HepG2 (cell line): ENCODE data around the gene EDEM1. TPM values are rescaled to one million over a fixed set of nuclear protein-coding genes. Genes with fewer than 3 reads are reported as not detected.

Experiments
- ATAC-seq: fragments of 200-7000 bp; cut with Tn5 transposase; 3 replicates; pipeline ENCODE4 v1.9.1; 2020; ENCODE audit warnings: mild to moderate bottlenecking, moderate library complexity
- BruUV-seq: library from RNA; stranded (reverse); fragments of 400-500 nt; replicated peaks from 2 replicates; lab custom pipeline; 2021; lab: Mats Ljungman, UMichigan
- CTCF ChIA-PET: fragments of 300-600 bp; formaldehyde crosslinking; extraction: SDS; loops from one replicate; lab custom pipeline; 2021; ENCODE audit warnings: low total read pairs, inconsistent platforms, low intra/inter-chr PET ratio; lab: Yijun Ruan, JAX
- POLR2A ChIA-PET: fragments of 350-600 bp; sonication (Branson Sonifier 250); formaldehyde crosslinking; loops from one replicate; lab custom pipeline; 2020; ENCODE audit warnings: antibody characterized with exemption, inconsistent platforms; lab: Yijun Ruan, JAX
- DNase-seq: peaks from one replicate; pipeline ENCODE4 v3.0.0-alpha.2; 2015; ENCODE audit warnings: low spot score
- FAIRE-seq: peaks from 3 replicates; lab custom pipeline; 2011; peaks lifted over from hg19 to GRCh38; lab: Jason Lieb, UNC
- H2AFZ ChIP-seq: one replicate; pipeline ENCODE4 v1.6.1; 2011; ENCODE audit warnings: low read length, inconsistent platforms
- H3K27ac ChIP-seq: fragments of 300-600 bp; 3 replicates; pipeline ENCODE4 v1.8.0; 2011; ENCODE audit warnings: mixed run types, mild to moderate bottlenecking, mixed read lengths, low read length, inconsistent platforms; ENCODE audit not compliant: insufficient read depth; ENCODE audit errors: extremely low read length
- H3K27me3 ChIP-seq, 2 experiments: fragments of 200-600 bp in 1 of 2; 2 replicates in 1 of 2; 3 replicates in 1 of 2; pipeline versions ENCODE4 v1.6.0 to v1.8.0; 2011; ENCODE audit warnings: low read length in 2 of 2, mild to moderate bottlenecking in 2 of 2, moderate library complexity in 2 of 2, inconsistent platforms in 1 of 2; ENCODE audit not compliant: insufficient read depth in 2 of 2, control insufficient read depth in 1 of 2
- H3K36me3 ChIP-seq, 2 experiments: fragments of 200-600 bp in 1 of 2; replicated peaks in 1 of 2; 2 replicates in 1 of 2; 3 replicates in 1 of 2; pipeline versions ENCODE4 v1.5.1 to v1.8.0; 2011; ENCODE audit warnings: low read length in 2 of 2, inconsistent platforms in 1 of 2; ENCODE audit not compliant: insufficient read depth in 2 of 2, control insufficient read depth in 1 of 2
- H3K4me1 ChIP-seq: 2 replicates; pipeline ENCODE4 v1.5.1; 2012; ENCODE audit warnings: low read length, inconsistent platforms; ENCODE audit not compliant: insufficient read depth
- H3K4me2 ChIP-seq: 2 replicates; pipeline ENCODE4 v1.6.0; 2011; ENCODE audit warnings: low read depth, low read length, inconsistent platforms
- H3K4me3 ChIP-seq, 3 experiments: fragments of 200-600 bp in 1 of 3; sonication (generic), shearing (Covaris generic) in 1 of 3; replicated peaks in 1 of 3; 2 replicates each; pipeline ENCODE4 v1.5.1; 2011 to 2016; ENCODE audit warnings: low read length in 3 of 3, inconsistent platforms in 2 of 3, low read depth in 2 of 3, mild to moderate bottlenecking in 2 of 3, control low read depth in 1 of 3, mixed read lengths in 1 of 3; ENCODE audit not compliant: insufficient read depth in 1 of 3
- H3K79me2 ChIP-seq: one replicate; pipeline ENCODE4 v1.6.1; 2011; ENCODE audit warnings: low read length, inconsistent platforms; ENCODE audit not compliant: insufficient read depth
- H3K9ac ChIP-seq: 2 replicates; pipeline ENCODE4 v1.6.0; 2011; ENCODE audit warnings: mild to moderate bottlenecking, low read depth, low read length, inconsistent platforms; ENCODE audit not compliant: insufficient read depth
- H3K9me3 ChIP-seq: 2 replicates; pipeline ENCODE4 v1.5.1; 2012; ENCODE audit warnings: mild to moderate bottlenecking, low read length
- H4K20me1 ChIP-seq: 2 replicates; pipeline ENCODE4 v1.6.0; 2011; ENCODE audit warnings: inconsistent platforms, mild to moderate bottlenecking, low read length, moderate library complexity; ENCODE audit not compliant: insufficient read depth
- AFF4 ChIP-seq: sonication (generic); formaldehyde crosslinking; IDR thresholded peaks from 2 replicates; pipeline ENCODE4 v1.4.0; 2020; ENCODE audit warnings: missing genetic modification reagents
- AKAP8 ChIP-seq: sonication (generic); formaldehyde crosslinking; IDR thresholded peaks from 2 replicates; pipeline ENCODE4 v1.5.1; 2020; ENCODE audit warnings: mild to moderate bottlenecking, missing genetic modification reagents
- EHMT2 ChIP-seq: fragments of 200-600 bp; sonication (generic); IDR thresholded peaks from 2 replicates; pipeline ENCODE4 v1.7.0; 2017; ENCODE audit warnings: antibody characterized with exemption, low read depth, low read length, borderline replicate concordance
- FOXP1 ChIP-seq, 2 experiments: fragments of 450-650 bp in 1 of 2; IDR thresholded peaks; 2 replicates each; pipeline ENCODE4 v1.6.1; 2017 to 2018; ENCODE audit warnings: antibody characterized with exemption in 1 of 2
- JUND ChIP-seq: sonication (generic); formaldehyde crosslinking; IDR thresholded peaks from 2 replicates; pipeline ENCODE4 v1.8.0; 2022; ENCODE audit warnings: mild to moderate bottlenecking, missing genetic modification reagents
- MEF2D ChIP-seq: sonication (generic); formaldehyde crosslinking; IDR thresholded peaks from 2 replicates; pipeline ENCODE4 v1.5.1; 2020; ENCODE audit warnings: mild to moderate bottlenecking, missing genetic modification reagents
- MIER2 ChIP-seq: IDR thresholded peaks from 2 replicates; pipeline ENCODE4 v1.6.1; 2016; ENCODE audit warnings: missing biosample characterization, missing genetic modification reagents
- NR2F6 ChIP-seq, 2 experiments: IDR thresholded peaks; 2 replicates each; pipeline ENCODE4 v1.6.1; 2016; ENCODE audit warnings: antibody characterized with exemption in 1 of 2, mild to moderate bottlenecking in 1 of 2
- PHF20 ChIP-seq: sonication (generic); formaldehyde crosslinking; IDR thresholded peaks from 2 replicates; pipeline ENCODE4 v1.5.0; 2020; ENCODE audit warnings: mild to moderate bottlenecking, missing genetic modification reagents
- SMC3 ChIP-seq: IDR thresholded peaks from 2 replicates; pipeline ENCODE4 v1.6.1; 2011; ENCODE audit warnings: low read length, improper control_type of control experiment
- SSRP1 ChIP-seq: IDR thresholded peaks from 2 replicates; pipeline ENCODE4 v1.6.1; 2016; ENCODE audit warnings: control low read depth
- ZNF160 ChIP-seq: sonication (generic); formaldehyde crosslinking; IDR thresholded peaks from 2 replicates; pipeline ENCODE4 v1.8.0; 2022; ENCODE audit warnings: mild to moderate bottlenecking, inconsistent platforms, missing genetic modification reagents
- ZNF567 ChIP-seq: sonication (generic); formaldehyde crosslinking; IDR thresholded peaks from 2 replicates; pipeline ENCODE4 v1.8.1; 2023; ENCODE audit warnings: mild to moderate bottlenecking, missing genetic modification reagents, borderline replicate concordance
- ZNF570 ChIP-seq: sonication (generic); formaldehyde crosslinking; IDR thresholded peaks from 2 replicates; pipeline ENCODE4 v1.4.0; 2020; ENCODE audit warnings: mild to moderate bottlenecking, missing genetic modification reagents, borderline replicate concordance
- ZNF670 ChIP-seq: sonication (generic); formaldehyde crosslinking; IDR thresholded peaks from 2 replicates; pipeline ENCODE4 v1.8.0; 2022; ENCODE audit warnings: mild to moderate bottlenecking, missing genetic modification reagents, borderline replicate concordance
- ZNF740 ChIP-seq: sonication (generic); formaldehyde crosslinking; IDR thresholded peaks from 2 replicates; pipeline ENCODE4 v1.4.0; 2020; ENCODE audit warnings: missing genetic modification reagents
- WGBS: methylation state at CpG from one replicate; pipeline ENCODE4 v1.1.6; 2017; ENCODE audit warnings: low lambda C conversion rate; 5-methylcytosine and 5-hydroxymethylcytosine counted together
- in situ Hi-C: cut with HindIII; loops from 2 replicates; pipeline ENCODE4 v1.10.0; 2017; ENCODE audit warnings: low pct_unique_long_range_greater_than_20kb; ENCODE audit not compliant: extremely low pct_ligation_motif_present
- intact Hi-C: fragments of 100-400 bp; cut with micrococcal nuclease; formaldehyde crosslinking; loops from one replicate; pipeline ENCODE4 v1.10.0; 2022; ENCODE audit not compliant: unreplicated experiment
- polyA plus RNA-seq, 8 experiments: library from polyadenylated mRNA; depleted of rRNA in 3 of 8; stranded (reverse) in 7 of 8; unstranded in 1 of 8; fragments of >200 nt; fragmentation: Illumina TruSeq in 4 of 8; extraction: Trizol in 4 of 8; gene quantifications; 2 replicates each; pipeline versions ENCODE4 v1.2.1 to v1.2.3, GENCODE V29; 2011 to 2016; ENCODE audit warnings: low read depth in 4 of 8, missing spikeins in 1 of 8, mixed read lengths in 1 of 8; ENCODE audit not compliant: insufficient read depth in 1 of 8
- total RNA-seq, 5 experiments: library from RNA; depleted of rRNA; stranded (reverse); fragments of >200 nt; fragmentation: Illumina TruSeq; extraction: Trizol; gene quantifications; 2 replicates each; pipeline ENCODE4 v1.2.3, GENCODE V29; 2016; ENCODE audit warnings: low read depth in 1 of 5

EDEM1 gene
- total and polyA plus RNA-seq, 2 of the 13 experiments (the other 11 are each of a cell fraction or from before 2014, with no cell fraction given): 13.8 to 25.8 TPM

- no peak for TF ChIP-seq AFF4 (CRISPR knock-in tag)
- TF ChIP-seq MEF2D (CRISPR knock-in tag): no peak
Observed at GRCh38 chr3:5187920-5188418, 462 bp downstream of the EDEM1 start (continued).

GRCh38 chr3:5188419-5189221, 1.1 kb downstream of the EDEM1 start:
- ChIA-PET CTCF (no interaction called here), POLR2A (interaction anchor here (0.8 to 2.2 kb wide), 6 partner anchors 9 to 695 kb away, joined by 3 to 20 read pairs (median 4); partner anchors contain the start of genes BHLHE40 and ITPR1)
- Histone ChIP-seq H3K4me3 (peak overlapping the region; percentile 74 to 99 (median 90)), H3K27me3 (no peaks in the 10 kb centered on the region; a peak in 1 of 5 replicates), H3K36me3 (peaks cover 0 to 13% of the 10 kb centered on the region in 2 experiments; a peak in 1 of 5 replicates), H3K9me3 (no peaks in the 10 kb centered on the region), H3K27ac (peak overlapping the region; percentile 83), H2AFZ (no peak overlapping the region), H3K79me2 (peaks cover 62% of the 10 kb centered on the region), H4K20me1 (peaks cover 20% of the 10 kb centered on the region; the same call in 1 of the 2 replicates), H3K9ac (peak overlapping the region; percentile 96), H3K4me1 (peaks cover 50% of the 10 kb centered on the region), H3K4me2 (peak overlapping the region; percentile 88)
- DNase-seq (peak; percentile 68), FAIRE-seq (peak; percentile 75), ATAC-seq (peak; percentile 8)
- in situ Hi-C loops: loop anchor here (5.0 kb wide), 1 partner anchor 66 kb away; the partner anchor contains the start of gene ARL8B
- WGBS: 0% methylated on average over 11 of the region's 26 CpGs
- TSS peak; percentile 46 for BruUV-seq
- intact Hi-C loops: loop anchor here (10.0 kb wide), 1 partner anchor 204 kb away; no protein-coding TSS in a partner anchor
- TF ChIP-seq ZNF740: no peak
- TF ChIP-seq EHMT2: no peak
- TF ChIP-seq SSRP1 (CRISPR knock-in tag): no peak
- 0 out of 2 replicates have a peak, but pooled peaks have one; percentile 18 for TF ChIP-seq ZNF160 (CRISPR knock-in tag)
- TF ChIP-seq AKAP8 (CRISPR knock-in tag): no peak
- TF ChIP-seq PHF20 (CRISPR knock-in tag): peak; percentile 9; the same call in 1 of the 2 replicates
- TF ChIP-seq ZNF570: no peak
- no peak for TF ChIP-seq ZNF567
- TF ChIP-seq JUND (CRISPR knock-in tag): no peak
- no peak; the same call in 1 of the 2 replicates for TF ChIP-seq SMC3
- TF ChIP-seq NR2F6 (IDR thresholded peaks at IDR 0.05): peak; percentile 79
- peak; percentile 85 for TF ChIP-seq NR2F6 (CRISPR knock-in tag; IDR thresholded peaks at IDR 0.05)
- no peak for TF ChIP-seq FOXP1 (IDR thresholded peaks at IDR 0.05)
- TF ChIP-seq FOXP1 (CRISPR knock-in tag; IDR thresholded peaks at IDR 0.05): peak; percentile 65; the same call in 1 of the 2 replicates
- TF ChIP-seq MIER2: no peak
- 0 out of 2 replicates have a peak, but pooled peaks have one; percentile 11 for TF ChIP-seq ZNF670 (CRISPR knock-in tag)
